SK-N-SH treated with all-trans-retinoic acid at 6 μM for 48 hours (cell line): ENCODE results near the gene CYP27C1.

ENCODE experiments used
- ATAC-seq: fragments of 200-7000 bp; cut with Tn5 transposase; 3 replicates; pipeline ENCODE4 v1.9.1; 2020; ENCODE audit warnings: mild to moderate bottlenecking, moderate library complexity
- ARNTL ChIP-seq: fragments of 450-650 bp; formaldehyde crosslinking; IDR thresholded peaks from 2 replicates; pipeline ENCODE4 v1.5.0; 2020; ENCODE audit warnings: low read depth, mild to moderate bottlenecking, moderate library complexity, borderline replicate concordance
- BACH2 ChIP-seq: fragments of 250-450 bp; sonication (Bioruptor Pico); IDR thresholded peaks from 2 replicates; pipeline ENCODE4 v1.9.0; 2021; ENCODE audit warnings: mild to moderate bottlenecking, borderline replicate concordance
- GLIS3 ChIP-seq: fragments of 250-450 bp; sonication (Bioruptor Pico); IDR thresholded peaks from 2 replicates; pipeline ENCODE4 v1.5.0; 2020; ENCODE audit warnings: mild to moderate bottlenecking, moderate library complexity
- OSR1 ChIP-seq: fragments of 250-450 bp; sonication (Bioruptor Pico); IDR thresholded peaks from 2 replicates; pipeline ENCODE4 v1.8.0; 2022; ENCODE audit warnings: moderate library complexity, mild to moderate bottlenecking, inconsistent platforms
- PPARA ChIP-seq: fragments of 250-450 bp; sonication (Bioruptor Pico); IDR thresholded peaks from 2 replicates; pipeline ENCODE4 v1.5.0; 2020; ENCODE audit warnings: mild to moderate bottlenecking, borderline replicate concordance
- RARB ChIP-seq: fragments of 250-450 bp; sonication (Bioruptor Pico); IDR thresholded peaks from 2 replicates; pipeline ENCODE4 v1.8.0; 2021; ENCODE audit warnings: mild to moderate bottlenecking, moderate library complexity
- SNAI2 ChIP-seq: fragments of 250-450 bp; sonication (Bioruptor Pico); IDR thresholded peaks from 2 replicates; pipeline ENCODE4 v1.5.0; 2020; ENCODE audit warnings: mild to moderate bottlenecking, moderate library complexity
- TOX ChIP-seq: fragments of 250-450 bp; sonication (Bioruptor Pico); IDR thresholded peaks from 2 replicates; pipeline ENCODE4 v1.8.0; 2021; ENCODE audit warnings: mild to moderate bottlenecking, moderate library complexity, borderline replicate concordance
- ZC3H10 ChIP-seq: fragments of 250-450 bp; sonication (Bioruptor Pico); IDR thresholded peaks from 2 replicates; pipeline ENCODE4 v1.5.1; 2021; ENCODE audit warnings: mild to moderate bottlenecking, moderate library complexity
- ZFP30 ChIP-seq: fragments of 450-650 bp; formaldehyde crosslinking; IDR thresholded peaks from 2 replicates; pipeline ENCODE4 v1.5.0; 2022; ENCODE audit warnings: mild to moderate bottlenecking, moderate library complexity
- ZNF565 ChIP-seq: fragments of 450-650 bp; formaldehyde crosslinking; conservative IDR thresholded peaks from 2 replicates; pipeline ENCODE4 v1.5.0; 2020; ENCODE audit warnings: low read depth, mild to moderate bottlenecking, moderate library complexity
- ZNF70 ChIP-seq: fragments of 450-650 bp; formaldehyde crosslinking; IDR thresholded peaks from 2 replicates; pipeline ENCODE4 v1.5.0; 2020; ENCODE audit warnings: mild to moderate bottlenecking, moderate library complexity
- TF ChIP-seq, protein P1 (sequence below): fragments of 250-450 bp; sonication (Bioruptor Pico); IDR thresholded peaks from 2 replicates; pipeline ENCODE4 v1.5.1; 2021; ENCODE audit warnings: mild to moderate bottlenecking, moderate library complexity
- TF ChIP-seq, protein P2 (sequence below): fragments of 250-450 bp; sonication (Bioruptor Pico); IDR thresholded peaks from 2 replicates; pipeline ENCODE4 v1.5.0; 2020; ENCODE audit warnings: mild to moderate bottlenecking, moderate library complexity
- TF ChIP-seq, protein P3 (sequence below): fragments of 250-450 bp; sonication (Bioruptor Pico); IDR thresholded peaks from 2 replicates; pipeline ENCODE4 v1.8.0; 2020; ENCODE audit warnings: mild to moderate bottlenecking, moderate library complexity, borderline replicate concordance

The CYP27C1 gene

DNA sequence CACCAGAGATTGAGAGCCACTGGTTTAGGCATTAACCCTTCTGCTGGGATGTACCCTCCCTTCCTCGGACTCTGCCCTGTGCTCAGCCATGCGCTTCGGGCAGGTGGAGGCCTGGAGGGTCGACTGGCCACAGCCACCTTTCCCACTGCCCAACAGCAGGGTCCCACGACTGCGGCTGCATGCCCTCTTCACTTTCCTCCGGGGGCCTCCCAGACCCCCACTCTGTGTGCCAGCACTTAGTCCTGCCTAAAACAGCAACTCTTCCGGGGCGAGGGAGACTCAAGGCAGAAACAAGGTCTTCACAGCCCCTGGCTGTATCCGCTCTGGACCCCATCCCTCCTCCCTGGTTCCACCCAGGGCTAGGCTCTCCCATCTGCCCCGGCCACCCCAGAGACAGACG lies 81.8 kb downstream of the CYP27C1 start:
- ATAC-seq, result no peak
- TF ChIP-seq, protein P1, sequence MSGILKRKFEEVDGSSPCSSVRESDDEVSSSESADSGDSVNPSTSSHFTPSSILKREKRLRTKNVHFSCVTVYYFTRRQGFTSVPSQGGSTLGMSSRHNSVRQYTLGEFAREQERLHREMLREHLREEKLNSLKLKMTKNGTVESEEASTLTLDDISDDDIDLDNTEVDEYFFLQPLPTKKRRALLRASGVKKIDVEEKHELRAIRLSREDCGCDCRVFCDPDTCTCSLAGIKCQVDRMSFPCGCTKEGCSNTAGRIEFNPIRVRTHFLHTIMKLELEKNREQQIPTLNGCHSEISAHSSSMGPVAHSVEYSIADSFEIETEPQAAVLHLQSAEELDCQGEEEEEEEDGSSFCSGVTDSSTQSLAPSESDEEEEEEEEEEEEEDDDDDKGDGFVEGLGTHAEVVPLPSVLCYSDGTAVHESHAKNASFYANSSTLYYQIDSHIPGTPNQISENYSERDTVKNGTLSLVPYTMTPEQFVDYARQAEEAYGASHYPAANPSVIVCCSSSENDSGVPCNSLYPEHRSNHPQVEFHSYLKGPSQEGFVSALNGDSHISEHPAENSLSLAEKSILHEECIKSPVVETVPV (CRISPR knock-in tag), result no peak
- TF ChIP-seq RARB (CRISPR knock-in tag), result no peak
- TF ChIP-seq ZFP30 (CRISPR knock-in tag), result no peak
- no peak for TF ChIP-seq PPARA
- TF ChIP-seq ARNTL (CRISPR knock-in tag), result no peak
- TF ChIP-seq SNAI2 (CRISPR knock-in tag), result no peak

DNA sequence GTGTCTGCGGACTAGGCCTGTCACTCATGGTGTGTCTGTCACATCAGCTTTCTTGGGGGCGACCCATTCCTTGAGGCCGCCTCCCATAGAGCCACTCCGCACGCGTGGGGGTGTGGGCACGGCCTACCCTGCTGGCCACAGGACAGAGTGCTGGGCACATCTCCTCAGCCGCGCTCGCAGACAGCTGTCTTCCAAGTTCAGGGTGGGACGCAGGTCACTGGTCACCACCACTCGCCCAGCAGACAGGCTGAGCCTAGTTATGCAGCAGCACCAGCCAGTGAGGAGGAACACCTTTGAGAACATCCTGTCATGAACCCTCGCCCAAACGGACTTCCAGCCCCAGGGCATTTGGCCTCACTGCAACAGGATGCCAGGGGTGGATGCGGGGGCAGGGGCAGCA lies 82.4 kb downstream of the CYP27C1 start:
- no peak for ATAC-seq
- no peak for TF ChIP-seq ARNTL (CRISPR knock-in tag)

DNA sequence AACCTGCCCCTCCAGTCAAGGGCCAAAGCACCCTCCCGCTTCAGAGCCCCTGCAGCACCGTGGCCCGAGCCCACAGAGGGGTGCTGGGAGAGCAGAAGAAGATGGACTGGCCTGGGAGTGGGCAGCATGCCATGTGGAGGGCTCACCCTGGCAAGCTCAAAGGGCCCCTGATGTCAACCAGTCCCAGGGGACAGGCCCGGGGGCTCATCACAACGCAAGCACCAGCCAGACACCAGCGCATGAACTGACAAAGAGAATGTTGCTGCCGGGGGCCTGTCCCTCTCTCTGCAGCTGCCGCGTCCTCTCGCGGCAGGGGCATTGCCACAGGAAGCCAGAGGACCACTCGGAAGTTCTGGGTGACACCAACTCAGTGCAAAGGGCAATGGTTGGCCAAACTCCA lies 82.9 kb downstream of the CYP27C1 start:
- no peak for ATAC-seq
- TF ChIP-seq PPARA (no peak), ZNF70 (no peak), RARB (CRISPR knock-in tag) (no peak), ZFP30 (CRISPR knock-in tag) (no peak)

DNA sequence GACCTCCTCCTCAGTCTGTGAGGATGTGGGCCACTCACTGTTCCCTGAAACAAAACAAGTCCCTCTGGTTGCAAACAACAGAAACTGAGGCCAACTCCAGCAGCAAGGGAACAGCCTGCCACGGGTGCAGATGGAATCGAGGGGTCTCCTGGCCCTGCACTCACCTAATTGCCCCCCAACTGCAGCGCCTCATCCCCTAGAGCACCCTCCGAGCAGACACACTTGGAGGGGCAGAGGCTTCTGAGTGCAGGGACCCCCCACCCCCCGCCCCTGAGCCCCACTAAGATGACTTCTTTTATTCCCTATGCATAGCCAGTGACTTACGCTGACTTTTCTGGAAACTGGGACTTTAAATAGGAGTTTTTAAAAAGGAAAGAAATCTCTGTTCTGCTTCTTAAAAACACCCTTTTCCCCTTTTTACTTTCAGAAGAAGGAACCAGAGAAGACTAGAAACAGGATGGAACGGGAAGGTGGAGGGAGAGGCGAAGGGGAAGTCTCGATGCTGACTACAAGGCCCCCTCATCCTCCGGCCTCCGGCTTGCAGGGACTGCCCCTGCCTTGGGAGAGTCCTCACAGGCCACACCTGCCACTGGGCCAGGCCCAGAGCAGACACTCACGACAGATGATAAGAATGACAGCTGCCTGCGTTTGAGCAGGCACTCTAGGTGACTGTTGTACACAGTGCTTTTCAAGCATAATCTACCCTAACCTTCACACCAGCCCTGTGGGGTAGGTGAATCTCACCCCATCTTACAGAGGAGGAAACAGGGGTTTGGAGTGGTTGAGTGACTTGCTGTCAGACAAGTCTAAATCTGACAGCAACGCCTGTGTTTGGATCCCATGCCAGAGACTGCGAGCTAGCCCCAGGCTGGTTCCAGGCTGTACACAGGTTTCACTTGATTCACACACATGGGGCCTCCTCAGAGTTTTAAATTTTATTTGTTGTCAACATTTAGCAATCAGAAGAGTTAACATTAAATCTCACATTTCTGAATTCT lies 85.0 kb downstream of the CYP27C1 start:
- no peak for ATAC-seq
- TF ChIP-seq ZNF565 (CRISPR knock-in tag) (no peak), TOX (CRISPR knock-in tag) (no peak)
- TF ChIP-seq, protein P2, sequence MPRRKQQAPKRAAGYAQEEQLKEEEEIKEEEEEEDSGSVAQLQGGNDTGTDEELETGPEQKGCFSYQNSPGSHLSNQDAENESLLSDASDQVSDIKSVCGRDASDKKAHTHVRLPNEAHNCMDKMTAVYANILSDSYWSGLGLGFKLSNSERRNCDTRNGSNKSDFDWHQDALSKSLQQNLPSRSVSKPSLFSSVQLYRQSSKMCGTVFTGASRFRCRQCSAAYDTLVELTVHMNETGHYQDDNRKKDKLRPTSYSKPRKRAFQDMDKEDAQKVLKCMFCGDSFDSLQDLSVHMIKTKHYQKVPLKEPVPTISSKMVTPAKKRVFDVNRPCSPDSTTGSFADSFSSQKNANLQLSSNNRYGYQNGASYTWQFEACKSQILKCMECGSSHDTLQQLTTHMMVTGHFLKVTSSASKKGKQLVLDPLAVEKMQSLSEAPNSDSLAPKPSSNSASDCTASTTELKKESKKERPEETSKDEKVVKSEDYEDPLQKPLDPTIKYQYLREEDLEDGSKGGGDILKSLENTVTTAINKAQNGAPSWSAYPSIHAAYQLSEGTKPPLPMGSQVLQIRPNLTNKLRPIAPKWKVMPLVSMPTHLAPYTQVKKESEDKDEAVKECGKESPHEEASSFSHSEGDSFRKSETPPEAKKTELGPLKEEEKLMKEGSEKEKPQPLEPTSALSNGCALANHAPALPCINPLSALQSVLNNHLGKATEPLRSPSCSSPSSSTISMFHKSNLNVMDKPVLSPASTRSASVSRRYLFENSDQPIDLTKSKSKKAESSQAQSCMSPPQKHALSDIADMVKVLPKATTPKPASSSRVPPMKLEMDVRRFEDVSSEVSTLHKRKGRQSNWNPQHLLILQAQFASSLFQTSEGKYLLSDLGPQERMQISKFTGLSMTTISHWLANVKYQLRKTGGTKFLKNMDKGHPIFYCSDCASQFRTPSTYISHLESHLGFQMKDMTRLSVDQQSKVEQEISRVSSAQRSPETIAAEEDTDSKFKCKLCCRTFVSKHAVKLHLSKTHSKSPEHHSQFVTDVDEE (CRISPR knock-in tag), result no peak

DNA sequence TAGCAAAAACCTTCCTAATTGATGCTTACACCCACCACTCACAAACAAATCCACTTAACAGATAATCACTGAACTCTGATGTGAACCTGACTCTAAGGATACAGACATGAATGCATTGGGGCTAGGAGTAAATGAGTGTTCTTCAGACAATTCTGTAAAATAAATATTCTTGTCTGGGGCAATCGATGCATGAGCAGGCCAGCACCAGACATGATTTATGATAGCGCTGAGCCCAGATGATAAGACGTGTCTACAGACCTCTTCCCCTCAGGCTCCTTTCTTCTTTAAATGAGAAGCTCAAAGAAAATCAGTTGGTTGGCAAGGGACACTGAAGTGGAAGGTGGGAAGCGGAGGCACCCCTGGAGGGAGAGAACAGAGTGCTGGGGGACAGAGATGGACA lies 85.9 kb downstream of the CYP27C1 start:
- TF ChIP-seq BACH2 (CRISPR knock-in tag) (no peak), ZNF70 (no peak), ZFP30 (CRISPR knock-in tag) (no peak), GLIS3 (no peak), OSR1 (CRISPR knock-in tag) (no peak), ZC3H10 (CRISPR knock-in tag) (no peak)
- TF ChIP-seq, protein P3, sequence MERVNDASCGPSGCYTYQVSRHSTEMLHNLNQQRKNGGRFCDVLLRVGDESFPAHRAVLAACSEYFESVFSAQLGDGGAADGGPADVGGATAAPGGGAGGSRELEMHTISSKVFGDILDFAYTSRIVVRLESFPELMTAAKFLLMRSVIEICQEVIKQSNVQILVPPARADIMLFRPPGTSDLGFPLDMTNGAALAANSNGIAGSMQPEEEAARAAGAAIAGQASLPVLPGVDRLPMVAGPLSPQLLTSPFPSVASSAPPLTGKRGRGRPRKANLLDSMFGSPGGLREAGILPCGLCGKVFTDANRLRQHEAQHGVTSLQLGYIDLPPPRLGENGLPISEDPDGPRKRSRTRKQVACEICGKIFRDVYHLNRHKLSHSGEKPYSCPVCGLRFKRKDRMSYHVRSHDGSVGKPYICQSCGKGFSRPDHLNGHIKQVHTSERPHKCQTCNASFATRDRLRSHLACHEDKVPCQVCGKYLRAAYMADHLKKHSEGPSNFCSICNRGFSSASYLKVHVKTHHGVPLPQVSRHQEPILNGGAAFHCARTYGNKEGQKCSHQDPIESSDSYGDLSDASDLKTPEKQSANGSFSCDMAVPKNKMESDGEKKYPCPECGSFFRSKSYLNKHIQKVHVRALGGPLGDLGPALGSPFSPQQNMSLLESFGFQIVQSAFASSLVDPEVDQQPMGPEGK (CRISPR knock-in tag), result no peak
- TF ChIP-seq, protein P1 (CRISPR knock-in tag), result no peak
- ATAC-seq, result no peak
